UCSD-AML1 (cell line): ENCODE results near the gene SLC25A3.
"Not testable (repeated sequence)": the region's sequence is repeated elsewhere in the genome, so short reads cannot be mapped to it uniquely, and the experiment has no call there.

ENCODE experiments used
- DNase-seq: peaks from one replicate; lab custom pipeline; 2025; ENCODE audit not compliant: unreplicated experiment; lab: John Stamatoyannopoulos, UW

Gene SLC25A3

DNA sequence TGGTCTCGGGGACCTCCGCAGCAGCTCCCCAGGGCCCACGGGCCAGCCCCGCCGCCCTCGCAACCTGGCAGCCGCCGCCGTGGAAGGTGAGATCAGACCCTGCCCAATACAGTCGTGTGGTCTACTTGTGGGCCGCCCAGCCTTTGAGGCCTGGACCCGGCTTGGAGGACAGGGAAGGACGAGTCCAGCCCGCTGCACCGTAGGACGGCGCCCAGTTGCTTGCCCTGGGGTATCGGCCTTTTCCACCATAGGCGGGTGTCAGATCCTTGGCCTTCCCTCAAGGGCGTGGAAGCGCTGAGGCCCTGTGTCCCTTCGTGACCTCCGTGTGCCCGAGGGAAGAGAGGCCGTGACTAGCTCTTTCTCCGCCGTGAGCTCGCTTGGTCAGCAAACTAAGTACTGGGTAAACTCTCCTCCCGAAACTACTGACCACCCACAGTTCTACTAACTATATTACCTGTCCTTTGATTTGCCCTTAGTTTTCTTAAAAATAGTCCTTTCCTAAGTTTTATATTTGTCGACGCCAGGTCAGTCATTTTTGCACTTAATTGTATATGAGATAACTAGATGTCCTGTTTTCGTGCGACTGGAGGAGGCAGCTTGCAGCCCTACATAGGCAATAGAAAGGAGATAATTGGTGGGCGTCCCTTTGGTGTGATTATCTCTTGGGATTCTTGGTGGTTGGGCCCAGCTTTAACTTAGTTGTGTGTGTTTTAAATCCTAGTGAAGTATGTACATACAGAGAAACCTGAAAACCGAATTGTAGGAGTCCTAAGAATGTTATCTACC, 757 bp downstream of the SLC25A3 start:
- DNase-seq, result peak; percentile 42

DNA sequence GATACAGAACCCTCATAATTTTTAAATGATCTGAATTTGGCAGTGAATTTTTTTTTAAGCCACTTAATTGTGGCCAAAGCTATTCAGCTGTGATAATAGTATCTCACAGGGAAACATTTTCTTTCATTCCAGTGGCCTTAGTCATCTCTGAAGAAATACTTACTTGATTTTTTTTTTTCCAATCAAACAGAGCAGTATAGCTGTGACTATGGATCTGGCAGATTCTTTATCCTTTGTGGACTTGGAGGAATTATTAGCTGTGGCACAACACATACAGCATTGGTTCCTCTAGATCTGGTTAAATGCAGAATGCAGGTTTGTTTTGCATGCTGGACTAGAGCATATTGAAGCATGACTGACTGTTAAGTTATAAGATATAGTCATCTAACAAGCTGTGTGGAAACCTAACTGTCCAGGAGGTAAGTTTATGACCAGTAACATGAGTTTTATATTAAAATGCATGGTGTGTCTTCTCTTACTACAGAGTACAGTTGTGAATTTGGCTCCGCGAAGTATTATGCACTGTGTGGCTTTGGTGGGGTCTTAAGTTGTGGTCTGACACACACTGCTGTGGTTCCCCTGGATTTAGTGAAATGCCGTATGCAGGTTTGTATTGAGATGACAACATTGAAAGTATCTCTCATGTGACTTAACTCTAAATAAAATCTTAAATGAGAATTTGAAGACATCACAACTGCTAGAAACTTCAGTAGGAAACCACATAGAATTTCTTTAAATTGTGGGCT, 1.9 kb downstream of the SLC25A3 start:
- DNase-seq, result no peak

DNA sequence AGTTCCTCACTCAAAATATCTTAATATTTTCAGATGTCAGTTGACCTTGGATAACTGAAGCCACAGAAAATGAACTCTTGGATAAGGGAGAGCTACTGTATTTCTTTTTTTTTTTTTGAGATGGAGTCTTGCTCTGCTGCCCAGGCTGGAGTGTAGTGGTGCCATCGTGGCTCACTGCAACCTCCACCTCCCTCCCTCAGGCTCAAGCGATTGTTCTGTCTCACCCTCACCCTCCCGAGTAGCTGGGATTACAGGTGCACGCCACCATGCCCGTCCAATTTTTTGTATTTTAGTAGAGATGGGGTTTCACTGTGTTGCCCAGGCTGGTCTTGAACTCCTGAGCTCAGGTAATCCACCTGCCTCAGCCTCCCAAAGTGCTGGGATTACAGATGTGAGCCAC, 3.8 kb downstream of the SLC25A3 start:
- DNase-seq, result not testable (repeated sequence)

DNA sequence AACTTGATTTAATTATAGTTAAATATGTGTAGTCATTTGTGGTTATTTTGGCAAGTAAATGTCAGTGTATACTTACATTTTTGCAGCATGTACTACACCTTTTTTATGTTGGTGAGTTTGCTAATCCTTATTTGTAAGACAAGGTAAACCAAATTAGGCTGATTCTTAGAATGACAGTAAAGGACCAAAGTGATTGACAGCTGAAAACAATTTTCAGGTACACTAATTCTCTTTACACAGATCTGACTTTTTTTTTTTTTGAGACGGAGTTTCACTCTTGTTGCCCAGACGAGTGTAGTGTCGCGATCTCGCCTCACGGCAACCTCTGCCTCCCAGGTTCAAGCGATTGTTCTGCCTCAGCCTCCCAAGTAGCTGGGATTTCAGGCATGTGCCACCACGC, 8.4 kb downstream of the SLC25A3 start:
- no peak for DNase-seq

DNA sequence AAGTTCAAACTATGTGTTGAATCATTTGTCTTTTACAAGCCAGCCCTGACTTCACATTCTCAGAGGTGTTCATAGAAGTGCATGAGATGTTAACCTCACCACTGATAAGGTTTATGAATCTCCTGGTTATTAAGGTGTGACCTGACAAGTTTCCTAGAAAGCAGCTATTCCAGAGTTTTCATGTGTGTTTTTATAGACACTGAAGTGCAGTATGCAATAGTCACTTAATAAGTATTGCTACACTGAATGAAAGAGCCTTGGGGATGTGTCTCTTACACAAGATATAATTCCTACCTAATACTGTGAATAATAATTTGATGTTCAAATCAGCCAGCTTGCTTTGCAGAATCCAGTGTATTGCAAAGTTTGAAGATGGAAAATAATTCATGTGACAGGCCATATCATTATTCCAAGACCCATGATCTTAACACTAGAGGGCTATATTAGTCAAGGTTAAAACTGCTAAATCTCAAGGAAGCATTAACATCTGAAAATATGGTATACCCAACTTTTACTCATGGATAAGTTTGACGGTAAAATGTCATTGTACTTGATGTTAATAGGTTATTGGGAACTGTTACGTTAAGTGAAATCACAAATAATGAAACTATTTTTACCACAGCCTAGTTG, 13.0 kb downstream of the SLC25A3 start:
- no peak for DNase-seq

DNA sequence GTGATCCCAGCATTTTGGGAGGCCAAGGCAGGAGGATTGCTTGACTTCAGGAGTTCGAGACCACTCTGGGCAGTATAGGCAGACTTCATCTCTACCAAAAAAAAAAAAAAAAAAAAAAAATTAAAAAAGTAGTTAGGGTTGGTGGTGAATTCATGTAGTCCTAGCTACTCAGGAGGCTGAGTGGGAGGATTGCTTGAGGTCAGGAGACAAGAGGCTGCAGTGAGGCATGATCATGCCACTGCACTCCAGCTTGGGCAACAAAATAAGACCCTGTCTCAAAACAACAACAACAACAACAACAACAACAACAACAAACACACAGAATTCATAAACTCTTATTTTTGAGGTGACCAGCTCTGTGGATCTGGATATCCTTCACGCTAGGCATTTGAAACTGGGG, 17.1 kb downstream of the SLC25A3 start:
- DNase-seq, result no peak

DNA sequence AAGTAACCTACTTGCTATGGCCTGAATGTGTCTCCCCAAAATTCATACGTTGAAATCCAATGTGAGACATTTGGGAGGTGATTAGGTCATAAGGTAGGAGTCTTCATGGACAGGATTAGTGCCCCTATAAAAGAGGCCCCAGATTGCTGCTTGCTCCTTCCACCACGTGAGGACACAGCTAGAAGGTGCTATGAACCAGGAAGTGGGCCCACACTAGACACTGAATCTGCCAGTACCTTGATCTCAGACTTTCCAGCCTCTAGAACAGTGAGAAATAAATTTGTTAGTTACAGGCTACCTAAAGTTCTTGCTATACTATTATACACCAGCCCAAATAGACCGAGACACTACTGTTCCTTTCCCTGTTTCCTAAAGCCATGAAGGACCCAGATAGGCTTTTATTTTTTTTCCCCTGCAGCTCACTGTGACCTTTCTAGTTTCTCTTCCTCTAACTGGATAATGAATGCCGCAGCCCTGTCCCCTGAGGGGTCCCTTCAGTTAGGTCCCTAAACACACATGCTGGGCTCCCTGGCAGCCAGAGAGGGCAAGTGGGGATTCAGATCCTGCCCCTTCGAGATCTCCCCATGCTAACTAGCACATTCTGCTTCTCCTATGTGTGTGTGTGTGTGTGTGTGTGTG, 19.3 kb downstream of the SLC25A3 start:
- DNase-seq, result no peak

DNA sequence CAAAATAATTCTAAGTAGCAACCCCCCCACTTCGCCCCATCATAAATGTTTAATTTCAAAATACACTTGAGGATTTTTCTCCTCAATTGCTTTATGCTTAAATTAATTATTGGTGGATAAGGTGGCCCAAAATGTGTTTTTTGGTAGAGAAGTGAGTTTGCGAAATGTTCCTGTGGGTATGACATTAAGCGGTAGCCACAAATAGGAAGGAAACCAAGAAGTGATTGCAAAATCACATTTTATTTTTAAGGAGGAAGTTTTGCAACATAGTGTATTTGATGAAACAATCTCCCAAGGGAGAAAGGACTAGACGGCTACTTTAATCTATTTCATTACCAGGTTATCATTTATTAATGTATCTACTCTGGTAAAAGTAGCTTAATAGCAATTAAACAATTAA, 25.5 kb downstream of the SLC25A3 start:
- DNase-seq, result no peak

DNA sequence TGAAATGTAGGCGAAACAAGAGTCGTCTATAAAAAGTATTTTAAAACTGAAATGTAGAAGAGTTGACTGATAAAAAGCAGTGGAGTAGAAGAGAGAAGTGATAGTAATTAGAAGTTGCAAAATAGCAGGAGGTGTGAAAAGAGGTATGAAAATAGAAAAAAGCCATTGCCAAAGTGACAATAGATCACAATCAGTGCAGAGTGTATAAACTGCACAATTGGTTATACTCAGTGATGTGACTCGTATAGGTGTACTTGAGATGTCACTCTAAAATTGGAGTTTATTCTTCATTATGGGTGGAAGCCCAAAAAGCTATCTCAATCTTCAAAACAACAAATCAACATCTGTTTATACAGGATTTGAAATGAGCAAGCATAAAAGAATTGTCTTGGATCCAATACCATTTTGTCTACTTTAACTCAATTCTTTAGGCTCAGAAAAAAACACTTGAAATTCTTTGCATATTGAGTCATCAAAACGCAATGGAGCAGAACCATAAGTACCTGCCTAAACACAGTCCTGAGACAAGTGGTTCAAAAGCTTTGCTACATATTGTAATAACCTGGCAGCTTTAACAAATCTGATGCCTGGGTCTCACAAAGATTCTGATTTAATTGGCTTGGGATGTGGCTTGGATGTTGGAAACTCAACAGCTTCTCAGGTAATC, 42.3 kb downstream of the SLC25A3 start:
- DNase-seq, result no peak

DNA sequence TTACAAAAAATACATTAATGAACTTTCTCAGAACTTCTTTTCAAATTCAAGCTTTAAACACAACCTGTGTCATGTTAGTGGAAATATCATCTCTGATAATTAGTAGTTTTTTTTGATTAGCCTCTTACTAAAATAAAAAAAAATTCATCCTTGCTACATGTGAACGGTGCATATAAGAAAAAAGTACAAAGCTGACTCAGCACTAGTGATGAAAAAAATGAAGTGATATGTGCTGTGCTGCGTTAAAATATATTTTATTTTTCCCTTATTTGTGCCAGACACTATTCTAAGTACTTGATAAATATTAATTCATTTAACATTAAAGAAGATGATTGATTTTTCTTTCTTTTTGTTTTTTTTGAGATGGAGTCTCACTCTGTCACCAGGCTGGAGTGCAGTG, 43.6 kb downstream of the SLC25A3 start:
- no peak for DNase-seq

DNA sequence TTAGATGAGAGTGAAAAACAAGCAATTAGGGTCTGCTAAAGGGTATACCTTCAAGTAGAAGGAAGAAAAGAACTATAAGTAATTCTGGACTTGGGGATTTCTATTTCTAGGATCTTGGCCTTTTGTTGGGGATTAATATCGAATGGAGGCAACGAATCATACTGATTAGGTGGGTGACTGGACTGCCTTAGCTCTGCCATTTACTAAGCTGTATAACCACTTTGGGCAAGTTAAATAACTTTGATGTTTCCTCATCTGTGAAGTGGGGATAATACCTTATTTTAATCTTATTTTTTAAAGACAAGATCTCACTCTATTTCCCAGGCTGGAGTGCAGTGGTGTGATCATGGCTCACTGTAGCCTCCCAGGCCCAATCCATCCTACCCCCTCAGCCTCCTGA, 44.5 kb downstream of the SLC25A3 start:
- DNase-seq, result no peak

DNA sequence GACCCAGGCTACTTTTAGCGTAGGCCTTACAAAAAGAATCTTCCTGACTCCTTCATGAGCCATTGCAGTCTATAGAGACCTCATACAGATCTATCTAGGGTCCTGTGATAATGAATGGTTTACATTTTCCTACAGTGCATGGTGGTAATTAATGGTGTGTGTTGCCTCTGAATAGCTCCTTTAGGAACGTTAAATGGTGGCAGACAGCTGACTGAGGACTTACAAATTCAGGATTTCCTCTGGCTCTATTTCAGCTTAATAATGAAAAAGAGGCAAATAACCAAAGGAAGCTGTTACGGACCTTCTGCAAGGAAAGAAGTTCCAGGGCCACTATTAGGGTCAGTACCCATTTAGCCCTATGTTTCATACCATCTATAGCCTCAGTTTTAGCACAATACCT, 46.0 kb downstream of the SLC25A3 start:
- DNase-seq, result no peak

DNA sequence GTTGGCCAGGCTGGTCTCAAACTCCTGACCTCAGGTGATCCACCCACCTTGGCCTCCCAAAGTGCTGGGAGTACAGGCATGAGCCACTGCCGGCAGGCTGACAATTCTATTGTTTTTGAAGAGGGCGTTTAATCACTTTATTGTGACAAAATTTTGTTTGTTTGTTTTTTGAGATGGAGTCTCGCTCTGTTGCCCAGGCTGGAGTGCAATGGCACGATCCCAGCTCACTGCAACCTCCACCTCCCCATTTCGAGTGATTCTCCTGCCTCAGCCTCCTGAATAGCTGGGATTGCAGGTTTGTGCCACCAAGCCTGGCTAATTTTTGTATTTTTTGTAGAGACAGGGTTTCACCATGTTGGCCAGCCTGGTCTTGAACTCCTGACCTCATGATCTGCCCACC, 49.3 kb downstream of the SLC25A3 start:
- DNase-seq, result not testable (repeated sequence)

DNA sequence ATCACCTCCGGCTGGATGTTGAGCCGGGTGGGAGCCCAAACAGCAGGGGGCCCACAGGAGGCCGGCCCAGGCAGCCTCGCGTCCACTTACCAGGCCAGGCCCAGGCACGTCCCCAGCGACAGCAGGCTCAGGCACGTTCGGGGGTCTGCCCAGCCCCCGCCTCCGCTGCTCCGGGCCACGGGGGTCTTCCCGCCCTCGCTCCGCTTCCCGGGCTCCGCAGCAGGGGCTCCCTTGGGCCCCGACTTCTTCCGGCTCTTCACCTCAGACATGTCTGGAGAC, 50.9 kb downstream of the SLC25A3 start:
- DNase-seq, result peak; percentile 78

DNA sequence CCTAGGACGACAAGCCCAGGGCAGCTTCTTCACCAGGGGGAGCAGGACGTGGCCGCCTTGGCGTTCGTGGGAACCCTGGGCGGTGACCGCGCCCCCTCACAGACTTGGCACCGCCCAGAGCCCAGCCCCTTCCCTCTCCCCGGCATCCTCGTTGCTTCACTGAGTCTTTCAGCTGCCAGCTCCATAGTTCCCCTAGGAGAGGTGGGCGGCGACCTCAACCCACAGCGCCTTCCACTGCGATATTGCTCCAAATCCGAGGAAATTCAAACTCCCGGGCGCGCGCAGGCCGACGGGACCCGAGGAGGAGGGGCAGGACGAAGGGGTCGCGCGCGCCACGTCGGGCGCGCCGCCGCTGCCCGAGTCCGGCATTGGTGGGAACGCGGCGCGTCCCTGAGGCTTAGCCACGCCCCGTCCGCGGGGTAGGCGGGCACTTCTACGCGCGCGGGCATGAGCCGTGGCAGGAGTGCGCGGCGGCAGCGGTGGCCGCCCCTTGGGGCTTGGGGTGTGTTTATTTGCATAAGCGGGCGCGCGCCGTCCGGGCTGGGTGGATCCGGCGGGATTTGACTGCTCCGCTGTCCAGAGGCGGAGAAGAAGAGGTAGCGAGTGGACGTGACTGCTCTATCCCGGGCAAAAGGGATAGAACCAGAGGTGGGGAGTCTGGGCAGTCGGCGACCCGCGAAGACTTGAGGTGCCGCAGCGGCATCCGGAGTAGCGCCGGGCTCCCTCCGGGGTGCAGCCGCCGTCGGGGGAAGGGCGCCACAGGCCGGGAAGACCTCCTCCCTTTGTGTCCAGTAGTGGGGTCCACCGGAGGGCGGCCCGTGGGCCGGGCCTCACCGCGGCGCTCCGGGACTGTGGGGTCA, 51.5 kb downstream of the SLC25A3 start, which contains the start of the genes APAF1 and IKBIP:
Gene APAF1 (plus strand): TSS at position 579 of the 860 bp plus-strand sequence. CDS start 3,070 bp downstream, outside the sequence.
Gene IKBIP (minus strand): TSS at position 77 of the 860 bp plus-strand sequence. CDS start 87 bp downstream, outside the sequence.
- peak; percentile 98 for DNase-seq

DNA sequence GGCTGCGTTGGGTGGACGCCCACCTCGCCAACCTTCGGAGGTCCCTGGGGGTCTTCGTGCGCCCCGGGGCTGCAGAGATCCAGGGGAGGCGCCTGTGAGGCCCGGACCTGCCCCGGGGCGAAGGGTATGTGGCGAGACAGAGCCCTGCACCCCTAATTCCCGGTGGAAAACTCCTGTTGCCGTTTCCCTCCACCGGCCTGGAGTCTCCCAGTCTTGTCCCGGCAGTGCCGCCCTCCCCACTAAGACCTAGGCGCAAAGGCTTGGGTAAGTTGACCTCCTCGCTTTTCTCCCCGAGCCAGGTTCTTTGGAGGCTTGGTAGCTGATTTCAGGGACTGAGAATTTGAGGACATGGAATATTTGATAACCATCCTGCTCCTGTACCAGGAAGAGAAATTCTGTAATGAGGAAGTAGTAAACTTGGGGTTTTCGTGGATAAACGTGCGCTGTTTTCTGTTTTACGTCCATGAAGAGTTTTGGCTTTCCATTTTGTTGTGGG, 52.1 kb downstream of the SLC25A3 start:
- DNase-seq, result peak; percentile 42

DNA sequence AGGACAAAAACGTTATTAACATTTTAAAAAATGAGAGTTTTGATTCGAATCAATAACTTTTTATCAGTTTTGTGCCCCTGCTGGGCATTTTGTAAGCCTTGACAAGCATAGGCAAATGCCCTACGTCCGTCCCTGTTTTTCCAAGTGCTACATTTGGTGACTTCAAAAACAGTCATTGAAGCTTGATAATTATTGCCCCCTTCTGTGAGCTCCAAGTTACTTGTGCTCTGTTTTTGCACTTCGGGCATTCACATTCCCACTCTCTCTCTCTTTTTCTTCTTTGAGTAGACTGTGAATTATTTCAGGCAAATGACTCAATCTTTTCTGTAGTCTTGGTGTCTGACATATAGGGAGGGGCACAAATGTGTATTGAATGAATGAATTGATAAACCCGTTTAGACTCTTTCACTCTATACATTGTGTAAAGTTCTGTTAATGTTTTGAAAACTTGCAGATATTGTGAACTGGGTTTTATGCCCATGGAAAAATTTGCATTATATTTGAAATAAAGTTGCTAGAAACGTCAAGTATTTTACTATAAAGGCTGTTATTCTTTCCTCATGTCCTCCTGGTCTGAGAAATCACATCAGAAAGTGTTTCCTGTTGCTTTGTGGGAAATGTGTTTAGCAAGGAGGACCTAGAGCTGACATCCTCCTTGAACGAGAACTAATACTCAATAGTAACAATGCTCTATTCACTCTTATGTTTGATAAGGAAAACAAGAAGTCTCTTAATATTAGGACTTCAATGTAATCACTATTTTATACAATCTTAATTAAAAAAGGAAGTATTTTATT, 53.0 kb downstream of the SLC25A3 start:
- no peak for DNase-seq

DNA sequence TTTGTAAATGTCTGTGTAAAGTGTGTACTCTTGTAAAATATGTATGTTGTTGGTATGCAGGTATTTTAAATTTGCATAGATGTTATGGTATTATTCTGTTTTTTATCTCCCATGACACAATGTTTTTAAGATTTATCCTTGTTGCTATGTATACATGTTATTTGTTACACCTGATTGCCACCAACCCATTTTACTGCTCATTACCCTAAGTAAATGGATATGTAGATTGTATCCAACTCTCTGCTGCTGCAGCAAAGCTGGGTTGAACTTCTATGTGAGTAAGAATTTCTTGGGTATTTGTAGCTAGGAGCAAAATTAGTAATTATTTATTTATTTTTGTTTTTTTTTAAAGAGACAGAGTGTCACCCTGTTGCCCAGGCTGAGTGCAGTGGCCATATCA, 57.8 kb downstream of the SLC25A3 start:
- DNase-seq, result no peak

DNA sequence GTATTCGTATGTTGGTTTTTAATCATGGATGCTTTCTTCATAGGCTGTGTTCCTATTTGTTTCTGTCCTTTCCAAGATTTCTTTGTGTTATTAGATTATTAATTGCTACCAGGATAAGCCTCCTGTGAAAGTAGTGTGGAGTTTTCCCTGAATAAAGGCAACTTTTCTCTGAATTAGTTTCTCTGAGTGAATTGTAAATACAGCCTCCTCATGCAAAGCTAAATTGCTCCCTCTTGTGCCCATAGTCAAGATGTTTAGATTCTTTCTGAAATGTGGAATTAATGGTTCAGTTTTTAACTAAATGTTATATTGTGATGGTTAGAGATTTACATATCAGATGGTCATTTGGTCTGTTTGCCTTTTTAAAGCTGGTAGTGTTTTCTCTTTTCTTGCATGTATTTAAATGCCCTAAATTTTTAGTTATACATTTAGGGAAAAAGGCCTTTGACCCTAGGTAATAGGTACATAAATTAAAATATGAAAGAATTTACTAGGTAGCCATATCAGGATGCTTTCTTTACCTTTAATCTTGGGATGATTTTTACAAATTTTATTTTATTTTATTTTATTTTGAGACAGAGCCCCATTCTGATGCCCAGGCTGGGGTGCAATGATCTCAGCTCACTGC, 60.5 kb downstream of the SLC25A3 start:
- no peak for DNase-seq
